GM18951 (cell line): ENCODE measurements around the gene ARMC9.

Experiments
- POLR2A ChIP-seq: IDR thresholded peaks from 4 replicates; pipeline ENCODE4 v1.6.1; 2011; ENCODE audit warnings: mild to moderate bottlenecking; ENCODE audit not compliant: insufficient read length, insufficient read depth; ENCODE audit errors: extremely low read depth
- in situ Hi-C: fragments of 300-500 bp; cut with MboI; formaldehyde crosslinking; loops from one replicate; pipeline ENCODE4 v1.12.0; 2022; ENCODE audit warnings: low sequenced_read_pairs, mixed read lengths, inconsistent platforms; ENCODE audit not compliant: unreplicated experiment

Gene ARMC9

DNA sequence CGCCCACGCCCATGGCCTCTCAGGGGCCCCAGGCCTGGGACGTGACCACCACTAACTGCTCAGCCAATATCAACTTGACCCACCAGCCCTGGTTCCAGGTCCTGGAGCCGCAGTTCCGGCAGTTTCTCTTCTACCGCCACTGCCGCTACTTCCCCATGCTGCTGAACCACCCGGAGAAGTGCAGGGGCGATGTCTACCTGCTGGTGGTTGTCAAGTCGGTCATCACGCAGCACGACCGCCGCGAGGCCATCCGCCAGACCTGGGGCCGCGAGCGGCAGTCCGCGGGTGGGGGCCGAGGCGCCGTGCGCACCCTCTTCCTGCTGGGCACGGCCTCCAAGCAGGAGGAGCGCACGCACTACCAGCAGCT, 199.5 kb downstream of the ARMC9 start:
- in situ Hi-C loops, result loop anchor here (10.0 kb wide), 1 partner anchor 103 kb away; no protein-coding TSS in a partner anchor
- no peak for TF ChIP-seq POLR2A

DNA sequence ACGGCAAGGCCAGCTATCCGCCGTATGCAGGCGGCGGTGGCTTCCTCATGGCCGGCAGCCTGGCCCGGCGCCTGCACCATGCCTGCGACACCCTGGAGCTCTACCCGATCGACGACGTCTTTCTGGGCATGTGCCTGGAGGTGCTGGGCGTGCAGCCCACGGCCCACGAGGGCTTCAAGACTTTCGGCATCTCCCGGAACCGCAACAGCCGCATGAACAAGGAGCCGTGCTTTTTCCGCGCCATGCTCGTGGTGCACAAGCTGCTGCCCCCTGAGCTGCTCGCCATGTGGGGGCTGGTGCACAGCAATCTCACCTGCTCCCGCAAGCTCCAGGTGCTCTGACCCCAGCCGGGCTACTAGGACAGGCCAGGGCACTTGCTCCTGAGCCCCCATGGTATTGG, 200.2 kb downstream of the ARMC9 start:
- TF ChIP-seq POLR2A, result no peak
- in situ Hi-C loops, result loop anchor here (10.0 kb wide), 1 partner anchor 104 kb away; no protein-coding TSS in a partner anchor

DNA sequence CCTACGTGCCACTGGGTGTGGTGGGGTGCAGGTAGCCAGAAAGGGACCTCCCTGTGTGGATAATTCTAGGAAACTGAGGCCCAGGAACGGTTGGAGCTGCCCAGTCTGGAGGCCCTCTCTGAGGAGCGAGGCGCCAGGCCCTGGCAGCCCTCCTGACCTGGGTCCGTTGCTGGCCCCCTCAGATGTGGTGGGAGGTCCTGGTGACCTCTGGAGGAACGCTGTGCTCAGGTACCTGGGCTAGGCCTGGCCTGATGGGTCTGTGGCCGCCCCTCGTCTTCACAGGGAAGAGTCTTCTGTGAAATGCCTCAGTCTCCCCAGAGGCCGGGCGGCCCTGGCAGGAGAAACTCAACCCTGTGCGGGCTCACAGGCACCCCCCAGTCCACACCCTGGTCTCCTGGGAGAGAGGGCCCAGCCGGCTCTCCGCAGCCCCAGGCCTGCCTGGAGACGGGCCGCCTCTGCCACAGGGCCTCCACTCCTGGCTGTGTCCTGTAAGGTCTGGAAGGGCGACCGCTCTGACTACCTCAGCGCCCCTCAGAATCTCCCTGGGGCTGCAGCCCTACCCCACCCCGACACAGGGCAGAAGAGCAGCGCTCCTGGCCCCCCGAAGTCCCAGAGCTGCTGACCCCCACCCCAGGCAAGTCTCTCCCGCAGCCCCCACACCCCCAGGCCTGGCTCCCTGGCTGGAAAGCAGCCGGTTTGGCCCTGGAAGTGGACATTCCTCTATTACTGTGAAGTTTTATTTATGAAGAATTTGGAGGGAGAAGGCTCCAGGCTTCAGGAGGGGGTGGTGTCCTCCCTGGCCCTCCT, 200.8 kb downstream of the ARMC9 start:
- no peak for TF ChIP-seq POLR2A
- in situ Hi-C loops, result loop anchor here (10.0 kb wide), 1 partner anchor 104 kb away; no protein-coding TSS in a partner anchor

DNA sequence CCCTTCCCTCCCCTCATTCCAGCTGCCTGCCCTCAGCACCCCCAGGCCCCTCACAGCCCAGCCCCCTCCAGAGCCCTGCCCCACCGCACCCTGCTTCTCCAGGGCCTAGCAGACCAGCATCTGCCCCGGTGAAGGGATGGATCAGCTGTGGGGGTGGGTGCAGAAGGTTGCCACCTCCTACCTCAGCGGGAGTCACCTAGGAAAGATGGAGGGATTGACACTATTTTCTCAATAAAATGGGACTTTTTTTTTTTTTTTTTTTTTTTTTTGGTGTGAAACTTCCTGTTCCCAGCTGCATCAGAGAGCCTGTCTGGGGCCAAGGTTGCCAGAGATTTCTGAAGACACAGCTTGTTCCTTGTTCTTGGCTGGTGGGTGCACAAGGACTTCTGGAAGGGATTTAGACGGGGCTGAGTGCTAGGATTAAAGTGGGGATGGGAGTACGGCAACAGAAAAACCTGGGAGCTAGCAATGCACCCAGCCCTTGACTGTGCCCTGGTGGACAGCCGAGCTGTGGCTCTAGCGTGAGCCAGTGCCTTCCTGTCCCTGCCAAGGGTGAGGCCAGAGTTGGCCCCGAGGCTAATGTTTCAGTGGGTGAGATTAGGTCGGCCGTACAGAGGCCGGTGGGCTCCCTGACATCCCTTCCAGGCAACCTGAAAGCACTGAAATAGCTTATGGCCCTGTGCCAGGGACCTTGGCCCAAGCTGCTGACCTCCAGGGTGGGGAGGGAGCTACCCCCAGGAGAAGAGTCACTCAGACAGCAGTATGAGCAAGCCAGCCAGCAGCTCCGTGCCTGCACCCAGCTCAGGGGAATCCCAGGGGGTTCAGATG, 201.6 kb downstream of the ARMC9 start:
- TF ChIP-seq POLR2A, result no peak

DNA sequence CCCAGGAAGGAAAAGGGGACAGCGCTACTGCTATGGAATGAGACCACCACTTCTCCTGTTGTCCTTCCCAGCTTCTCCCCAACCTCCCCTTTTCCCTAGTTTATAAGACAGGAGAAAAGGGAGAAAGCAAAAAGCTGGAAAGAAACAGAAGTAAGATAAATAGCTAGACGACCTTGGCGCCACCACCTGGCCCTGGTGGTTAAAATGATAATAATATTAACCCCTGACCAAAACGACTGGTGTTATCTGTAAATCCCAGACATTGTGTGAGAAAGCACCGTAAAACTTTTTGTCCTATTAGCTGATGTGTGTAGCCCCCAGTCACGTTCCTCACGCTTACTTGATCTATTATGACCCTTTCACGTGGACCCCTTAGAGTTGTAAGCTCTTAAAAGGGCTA, 202.2 kb downstream of the ARMC9 start:
- in situ Hi-C loops, result loop anchor here (5.0 to 10.0 kb wide), 2 partner anchors 176 to 293 kb away; no protein-coding TSS in a partner anchor

More for the DNA sequence above, 201.6 kb downstream of the ARMC9 start:
- in situ Hi-C loops, result loop anchor here (5.0 to 10.0 kb wide), 3 partner anchors 105 to 293 kb away; no protein-coding TSS in a partner anchor

DNA sequence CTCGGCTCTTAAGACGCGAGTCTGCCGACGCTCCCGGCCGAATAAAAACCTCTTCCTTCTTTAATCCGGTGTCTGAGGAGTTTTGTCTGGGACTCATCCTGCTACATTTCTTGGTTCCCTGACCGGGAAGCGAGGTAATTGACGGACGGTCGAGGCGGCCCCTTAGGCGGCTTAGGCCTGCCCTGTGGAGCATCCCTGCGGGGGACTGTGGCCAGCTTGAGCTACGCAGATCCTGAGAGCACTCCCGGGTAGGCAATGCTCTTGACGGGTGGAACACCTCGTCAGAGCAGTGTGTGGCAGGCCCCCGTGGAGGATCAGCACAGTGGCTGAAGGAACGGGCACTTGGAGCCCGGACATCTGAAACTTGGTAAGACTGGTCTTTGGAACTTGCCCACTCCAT, 202.7 kb downstream of the ARMC9 start:
- in situ Hi-C loops, result loop anchor here (5.0 to 10.0 kb wide), 2 partner anchors 176 to 294 kb away; no protein-coding TSS in a partner anchor

DNA sequence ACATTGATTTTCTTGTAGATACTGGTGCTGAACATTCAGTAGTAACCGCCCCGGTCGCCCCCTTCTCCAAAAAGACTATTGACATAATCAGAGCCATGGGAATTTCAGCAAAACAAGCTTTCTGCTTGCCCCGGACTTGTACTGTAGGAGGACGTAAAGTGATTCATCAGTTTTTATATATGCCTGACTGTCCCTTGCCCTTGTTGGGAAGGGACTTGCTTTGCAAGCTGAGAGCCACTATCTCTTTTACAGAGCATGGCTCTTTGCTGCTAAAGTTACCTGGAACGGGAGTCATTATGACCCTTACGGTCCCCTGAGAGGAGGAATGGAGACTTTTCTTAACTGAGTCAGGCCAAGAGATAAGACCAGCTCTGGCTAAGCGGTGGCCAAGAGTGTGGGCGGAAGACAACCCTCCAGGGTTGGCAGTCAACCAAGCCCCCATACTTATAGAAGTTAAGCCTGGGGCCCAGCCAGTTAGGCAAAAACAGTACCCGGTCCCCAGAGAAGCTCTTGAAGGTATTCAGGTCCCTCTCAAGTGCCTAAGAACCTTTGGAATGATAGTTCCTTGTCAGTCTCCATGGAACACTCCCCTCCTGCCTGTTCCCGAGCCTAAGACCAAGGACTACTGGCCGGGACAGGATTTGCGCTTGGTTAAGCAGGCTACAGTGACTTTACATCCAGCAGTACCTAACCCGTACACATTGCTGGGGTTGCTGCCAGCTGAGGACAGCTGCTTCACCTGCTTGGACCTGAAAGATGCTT, 205.2 kb downstream of the ARMC9 start:
- in situ Hi-C loops, result loop anchor here (5.0 to 10.0 kb wide), 2 partner anchors 179 to 296 kb away; no protein-coding TSS in a partner anchor

DNA sequence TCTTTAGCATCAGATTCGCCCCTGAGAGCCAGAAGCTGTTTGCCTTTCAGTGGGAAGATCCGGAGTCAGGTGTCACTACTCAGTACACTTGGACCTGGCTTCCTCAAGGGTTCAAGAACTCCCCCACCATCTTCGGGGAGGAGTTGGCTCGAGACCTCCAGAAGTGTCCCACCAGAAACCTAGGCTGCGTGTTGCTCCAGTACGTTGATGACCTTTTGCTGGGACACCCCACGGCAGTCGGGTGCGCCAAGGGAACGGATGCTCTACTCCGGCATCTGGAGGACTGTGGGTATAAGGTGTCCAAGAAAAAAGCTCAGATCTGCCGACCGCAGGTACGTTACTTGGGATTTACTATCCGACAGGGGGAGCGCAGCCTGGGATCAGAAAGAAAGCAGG, 205.8 kb downstream of the ARMC9 start:
- in situ Hi-C loops, result loop anchor here (5.0 to 10.0 kb wide), 2 partner anchors 179 to 297 kb away; no protein-coding TSS in a partner anchor

DNA sequence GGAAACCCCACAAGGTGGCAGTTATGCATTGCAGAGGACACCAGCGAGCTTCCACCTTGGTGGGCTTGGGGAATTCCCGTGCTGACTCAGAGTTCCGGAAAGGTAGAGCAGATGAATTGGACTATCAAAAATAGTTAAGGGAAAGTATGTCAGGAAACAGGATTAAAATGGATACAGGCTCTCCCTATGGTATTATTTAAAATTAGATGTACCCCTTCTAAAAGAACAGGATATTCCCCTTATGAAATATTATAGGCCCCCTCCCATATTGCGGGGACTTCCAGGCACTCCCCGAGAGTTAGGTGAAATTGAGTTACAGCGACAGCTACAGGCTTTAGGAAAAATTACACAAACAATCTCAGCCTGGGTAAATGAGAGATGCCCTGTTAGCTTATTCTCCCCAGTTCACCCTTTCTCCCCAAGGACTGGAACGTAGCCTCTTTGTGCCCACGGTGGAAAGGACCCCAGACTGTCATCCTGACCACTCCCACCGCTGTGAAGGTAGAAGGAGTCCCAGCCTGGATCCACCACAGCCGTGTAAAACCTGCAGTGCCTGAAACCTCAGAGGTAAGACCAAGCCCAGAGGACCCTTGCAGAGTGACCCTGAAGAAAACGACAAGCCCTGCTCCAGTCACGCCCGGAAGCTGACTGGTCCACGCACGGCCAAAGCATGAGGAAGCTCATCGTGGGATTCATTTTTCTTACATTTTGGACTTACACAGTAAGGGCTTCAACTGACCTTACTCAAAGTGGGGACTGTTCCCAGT, 207.4 kb downstream of the ARMC9 start:
- in situ Hi-C loops, result loop anchor here (10.0 kb wide), 1 partner anchor 181 kb away; no protein-coding TSS in a partner anchor

DNA sequence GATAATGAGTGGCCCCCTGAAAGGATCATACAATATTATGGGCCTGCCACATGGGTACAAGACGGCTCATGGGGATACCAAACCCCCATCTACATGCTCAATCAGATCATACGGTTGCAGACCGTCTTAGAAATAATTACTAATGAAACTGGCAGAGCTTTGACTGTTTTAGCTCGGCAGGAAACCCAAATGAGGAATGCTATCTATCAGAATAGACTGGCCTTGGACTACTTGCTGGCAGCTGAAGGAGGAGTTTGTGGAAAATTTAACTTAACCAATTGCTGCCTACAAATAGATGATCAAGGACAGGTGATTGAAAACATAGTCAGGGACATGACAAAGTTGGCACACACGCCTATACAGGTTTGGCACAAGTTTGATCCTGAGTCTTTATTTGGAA, 209.3 kb downstream of the ARMC9 start:
- in situ Hi-C loops, result loop anchor here (10.0 kb wide), 1 partner anchor 183 kb away; no protein-coding TSS in a partner anchor

DNA sequence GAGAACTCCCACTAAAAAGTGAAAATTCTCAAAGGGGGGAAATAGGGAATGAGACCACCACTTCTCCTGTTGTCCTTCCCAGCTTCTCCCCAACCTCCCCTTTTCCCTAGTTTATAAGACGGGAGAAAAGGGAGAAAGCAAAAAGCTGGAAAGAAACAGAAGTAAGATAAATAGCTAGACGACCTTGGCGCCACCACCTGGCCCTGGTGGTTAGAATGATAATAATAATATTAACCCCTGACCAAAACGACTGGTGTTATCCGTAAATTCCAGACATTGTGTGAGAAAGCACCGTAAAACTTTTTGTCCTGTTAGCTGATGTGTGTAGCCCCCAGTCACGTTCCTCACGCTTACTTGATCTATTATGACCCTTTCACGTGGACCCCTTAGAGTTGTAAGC, 209.9 kb downstream of the ARMC9 start:
- in situ Hi-C loops, result loop anchor here (10.0 kb wide), 1 partner anchor 184 kb away; no protein-coding TSS in a partner anchor

DNA sequence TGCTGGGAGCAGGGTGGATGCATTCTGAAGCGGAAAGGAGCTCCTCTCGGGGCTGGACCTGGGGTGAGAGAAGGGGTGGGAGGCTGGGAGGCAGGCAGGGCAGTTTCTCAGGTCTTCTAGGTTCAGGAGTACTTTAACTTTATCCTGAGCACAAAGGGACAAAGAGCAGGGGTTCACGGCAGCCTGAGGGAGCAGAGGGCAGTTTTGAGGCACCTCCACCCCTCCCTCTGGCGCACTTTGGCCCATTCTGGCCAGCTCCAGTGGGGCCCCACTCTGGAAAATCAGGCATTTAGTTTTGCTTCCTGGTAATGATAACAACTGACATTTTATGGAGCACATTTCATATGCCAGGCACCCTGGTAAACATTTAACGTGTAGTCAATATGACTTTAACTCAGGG, 211.3 kb downstream of the ARMC9 start:
- no peak for TF ChIP-seq POLR2A
- in situ Hi-C loops, result loop anchor here (10.0 kb wide), 1 partner anchor 185 kb away; no protein-coding TSS in a partner anchor
